ENCODE data around the gene TRPC4AP.

DNA sequence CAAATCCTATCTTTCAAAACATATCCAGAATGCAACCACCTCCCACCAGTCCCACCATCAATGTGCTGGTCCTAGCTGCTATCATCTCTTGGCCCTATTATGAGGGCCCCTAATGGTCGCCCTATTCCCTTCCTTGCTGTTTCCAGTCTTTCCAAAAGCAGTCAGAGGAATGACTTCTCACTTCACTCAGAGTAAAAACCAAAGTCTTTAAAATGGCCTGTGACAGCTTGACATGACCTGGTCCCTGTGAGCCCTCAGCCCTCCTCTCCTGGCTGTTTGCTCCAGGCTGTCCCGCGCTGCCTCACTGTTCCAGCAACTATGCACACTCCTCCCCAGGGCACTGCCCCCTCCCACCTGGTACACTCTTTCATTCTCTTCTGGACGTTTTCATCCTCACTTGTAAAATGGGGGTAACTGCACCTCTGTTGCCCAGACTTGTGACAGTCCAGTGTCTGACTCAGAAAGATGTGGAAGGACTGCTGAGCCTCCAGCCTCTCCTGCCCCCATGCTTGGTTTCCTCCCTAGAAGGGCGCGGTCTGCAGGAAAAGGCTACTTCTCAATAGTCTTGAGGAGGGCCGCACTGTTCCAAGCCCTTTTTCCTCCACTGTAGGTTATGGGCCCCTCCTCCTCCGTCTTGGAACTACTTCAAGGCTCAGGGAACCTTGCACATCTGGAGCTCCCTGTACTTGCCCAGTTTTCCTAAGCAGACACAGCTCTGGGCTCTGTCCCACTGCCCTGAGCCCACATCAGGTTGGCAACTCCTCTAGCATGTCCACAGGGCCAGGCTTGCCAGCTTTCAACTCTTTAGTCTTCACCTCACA is 72.3 kb downstream of the TRPC4AP start:
- TF ChIP-seq SUZ12 (IDR thresholded peaks at IDR 0.05; ENCODE audit: extremely low read depth, insufficient read depth, insufficient read length): no peak
- TF ChIP-seq ZNF274 (IDR thresholded peaks at IDR 0.05; ENCODE audit: low read depth, low read length): no peak

All from NT2/D1 (cell line).